ENCODE measurements around the gene PAFAH1B1.
"Not testable (repeated sequence)": the region's sequence is repeated elsewhere in the genome, so short reads cannot be mapped to it uniquely, and the experiment has no call there.

The PAFAH1B1 gene

DNA sequence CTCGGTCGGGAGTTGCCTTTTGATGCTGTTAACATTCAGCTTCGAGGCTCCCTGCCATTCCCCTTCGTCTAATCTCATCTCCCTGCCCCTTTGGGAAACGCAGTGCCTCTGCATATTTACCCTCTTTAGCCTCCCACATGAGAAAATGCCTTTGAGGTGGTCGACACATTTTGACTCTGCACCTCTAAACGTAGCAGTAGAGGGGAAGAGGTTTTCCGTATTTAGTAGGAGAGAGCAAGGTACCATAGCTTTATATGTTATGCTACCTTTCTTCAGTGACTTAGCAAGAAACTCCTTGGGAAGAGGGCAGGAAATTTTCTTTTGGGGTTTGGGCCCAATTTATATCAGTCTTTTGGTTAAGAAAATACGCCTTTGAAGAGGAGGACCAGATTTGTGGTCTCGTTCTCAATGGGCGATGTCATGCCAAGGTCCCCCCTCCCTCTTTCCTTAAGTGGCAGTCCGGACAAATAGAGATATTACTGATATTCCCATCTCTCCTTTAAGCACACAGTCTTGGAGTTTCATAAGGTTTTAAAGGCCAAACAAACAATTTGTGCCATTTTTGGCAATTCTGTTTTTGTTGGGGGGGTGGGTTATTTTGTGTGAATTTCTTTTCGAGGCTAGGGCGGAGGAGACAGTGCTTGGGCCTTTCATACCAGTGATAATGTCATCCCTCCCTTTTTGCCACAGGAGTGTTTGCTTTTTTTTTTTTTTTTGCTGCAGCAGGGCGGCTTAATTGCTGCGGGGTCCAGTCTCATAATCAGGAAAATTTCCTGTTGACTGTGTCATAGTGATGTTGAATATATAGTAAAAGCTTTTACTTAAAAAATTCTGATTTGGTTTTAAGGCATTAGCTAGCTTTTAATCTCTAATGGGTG is 1.5 kb downstream of the PAFAH1B1 start:
- DNase-seq: no peak

DNA sequence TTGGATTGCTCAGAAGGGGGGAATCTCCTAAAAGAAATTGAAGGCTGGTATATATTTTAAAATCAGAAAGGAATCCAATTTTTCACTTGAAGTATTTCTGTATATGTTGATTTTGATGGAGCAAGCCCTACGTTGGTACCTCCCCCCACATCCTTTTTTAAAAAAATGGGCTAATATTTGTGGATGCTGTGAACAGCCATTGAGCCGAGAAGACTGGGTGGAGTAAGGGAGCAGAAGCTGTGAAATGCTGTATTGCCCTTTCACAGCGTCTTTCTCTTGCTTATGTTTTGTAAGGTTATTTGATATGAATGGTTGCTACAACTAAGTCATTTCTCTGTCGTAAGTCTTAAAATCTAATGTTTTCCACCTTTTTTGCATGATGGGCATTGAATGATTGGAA is 2.3 kb downstream of the PAFAH1B1 start:
- DNase-seq: no peak

DNA sequence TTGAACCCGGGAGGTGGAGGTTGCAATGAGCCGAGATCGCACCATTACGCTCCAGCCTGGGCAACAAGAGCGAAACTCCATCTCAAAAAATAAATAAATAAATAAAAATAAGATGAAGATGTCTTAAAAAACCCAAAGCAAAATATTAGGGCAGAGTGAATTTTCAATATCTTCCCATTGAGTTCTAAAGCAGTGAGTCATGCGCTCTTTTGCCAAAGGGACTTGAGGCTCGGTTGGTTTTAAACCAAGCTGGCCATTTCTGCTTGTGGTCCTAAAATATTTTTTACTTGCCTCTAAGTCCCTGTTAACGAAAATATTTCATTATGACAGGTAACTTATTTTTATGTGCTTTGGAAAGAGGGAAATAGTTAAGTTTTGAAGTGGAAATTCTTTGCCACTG is 4.7 kb downstream of the PAFAH1B1 start:
- no peak for DNase-seq

DNA sequence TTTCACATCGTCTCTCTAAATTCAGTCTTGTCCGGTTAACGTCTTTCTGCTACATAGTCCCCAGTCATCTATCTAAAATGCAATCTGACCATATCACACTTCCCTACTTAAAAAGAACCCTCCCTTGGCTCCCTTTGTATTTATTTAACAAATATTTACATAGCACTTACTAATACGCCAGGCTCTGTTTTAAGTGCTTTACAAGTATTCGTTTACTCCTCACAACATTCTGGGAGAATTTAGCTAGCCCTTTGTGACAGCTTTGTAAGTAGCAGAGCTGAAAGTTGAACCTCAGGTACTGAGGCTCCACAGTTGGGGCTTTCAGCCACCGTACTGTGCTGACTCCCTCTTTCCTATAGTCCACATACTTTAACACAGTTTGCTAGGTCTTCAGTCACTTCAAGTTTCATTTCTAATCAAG is 9.2 kb downstream of the PAFAH1B1 start:
- DNase-seq: no peak

DNA sequence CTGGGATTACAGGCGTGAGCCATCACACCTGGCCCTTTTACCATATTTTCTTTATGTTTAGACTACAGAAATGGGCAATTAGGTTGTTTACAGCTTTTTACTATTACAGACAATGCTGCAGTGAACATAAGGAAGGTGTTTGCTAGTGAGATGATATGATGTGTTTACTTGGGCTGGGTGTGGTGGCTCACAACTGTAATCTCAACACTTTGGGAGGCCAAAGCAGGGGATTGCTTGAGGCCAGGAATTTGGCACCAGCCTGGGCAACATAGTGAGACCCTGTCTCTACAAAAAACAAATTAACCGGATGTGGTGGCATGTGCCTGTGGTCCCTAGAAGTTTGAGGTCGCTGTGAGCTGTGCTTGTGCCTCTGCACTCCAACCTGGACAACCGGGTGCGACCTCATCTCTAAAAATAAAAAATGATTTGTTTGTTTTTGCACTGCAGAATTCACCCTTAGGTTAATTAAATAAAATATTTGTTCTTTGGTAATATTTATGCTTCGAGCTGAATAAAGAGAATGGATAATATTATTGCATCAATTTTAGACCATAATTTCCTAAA is 15.0 kb downstream of the PAFAH1B1 start:
- no peak for DNase-seq

DNA sequence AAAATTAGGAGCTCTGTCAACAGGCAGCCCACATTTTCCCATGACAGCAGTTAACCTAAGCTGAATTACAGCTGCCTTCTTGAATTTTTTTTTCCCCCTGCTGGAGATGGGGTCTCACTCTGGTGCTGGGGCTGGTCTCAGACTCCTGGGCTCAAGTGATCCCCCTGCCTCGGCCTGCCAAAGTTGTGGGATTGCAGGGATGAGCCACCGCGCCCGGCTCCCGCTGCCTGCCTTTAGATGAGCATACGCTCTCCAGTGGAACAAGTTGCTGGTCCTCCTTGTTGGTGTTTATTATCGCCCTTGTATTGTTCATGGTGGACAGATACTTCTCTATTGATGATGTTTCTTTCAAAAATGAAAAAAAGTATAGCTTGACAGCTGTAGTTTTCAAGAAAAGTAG is 15.6 kb downstream of the PAFAH1B1 start:
- no peak for DNase-seq

DNA sequence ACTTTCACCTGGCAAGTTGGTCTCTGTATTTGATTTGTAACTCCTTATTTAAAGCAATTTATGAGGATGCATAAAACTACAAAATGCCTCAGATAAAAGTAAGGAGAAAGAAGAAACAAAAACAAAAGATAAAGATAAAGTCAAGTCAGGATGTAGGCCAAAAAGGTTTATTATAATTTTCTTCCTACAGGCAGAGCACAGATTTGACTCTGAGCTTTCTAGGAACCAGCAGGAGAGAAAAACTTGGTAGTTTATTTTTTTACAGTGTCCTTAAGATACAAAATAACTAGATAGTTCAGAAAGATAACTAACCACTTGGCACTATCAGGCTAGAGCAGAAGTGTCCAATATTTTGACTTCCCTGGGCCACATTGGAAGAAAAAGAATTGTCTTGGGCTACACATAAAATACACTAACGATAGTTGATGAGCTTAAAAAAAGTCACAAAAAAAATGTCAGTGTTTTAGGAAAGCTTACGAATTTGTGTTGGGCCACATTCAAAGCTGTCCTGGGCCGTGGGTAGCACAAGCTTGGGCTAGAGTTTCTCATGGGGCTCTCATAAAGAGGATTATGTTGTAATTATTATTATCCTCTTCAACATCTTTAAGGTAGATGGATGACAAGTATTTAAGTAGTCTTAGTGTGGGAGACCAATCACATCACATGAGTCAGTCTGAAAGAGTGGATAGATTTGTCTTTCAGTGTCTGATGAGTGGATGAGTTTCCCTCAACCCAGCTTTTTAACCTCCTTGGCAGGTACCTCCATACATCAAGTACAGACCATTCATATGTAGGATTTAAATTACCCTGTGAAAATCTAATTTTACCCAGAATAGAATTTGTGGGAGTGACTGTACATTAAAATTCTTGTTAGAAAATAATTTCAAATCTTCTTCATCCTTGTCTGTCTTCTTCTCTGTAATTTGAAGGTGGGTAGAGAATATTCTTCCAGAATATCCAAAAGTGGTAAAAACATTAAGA is 17.0 kb downstream of the PAFAH1B1 start:
- no peak for DNase-seq

DNA sequence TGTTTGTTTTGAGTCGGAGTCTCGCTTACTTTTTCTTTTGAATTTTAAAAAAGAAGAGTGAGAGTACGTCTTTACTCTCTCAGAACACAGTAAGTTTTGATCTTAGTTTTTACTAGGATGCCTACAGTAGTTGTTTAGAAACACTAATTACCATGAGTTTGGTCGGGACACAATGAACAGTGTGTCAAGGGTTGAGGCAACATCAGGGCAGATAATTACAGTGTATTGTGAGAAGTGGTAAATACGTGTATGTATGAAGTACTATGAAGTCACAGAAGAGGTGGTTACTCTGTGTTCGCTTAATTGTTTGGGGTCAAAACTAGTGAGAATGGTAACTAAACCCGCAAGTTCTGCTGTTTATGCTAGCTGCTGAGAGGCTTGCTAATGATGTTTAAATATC is 18.2 kb downstream of the PAFAH1B1 start:
- DNase-seq: no peak

DNA sequence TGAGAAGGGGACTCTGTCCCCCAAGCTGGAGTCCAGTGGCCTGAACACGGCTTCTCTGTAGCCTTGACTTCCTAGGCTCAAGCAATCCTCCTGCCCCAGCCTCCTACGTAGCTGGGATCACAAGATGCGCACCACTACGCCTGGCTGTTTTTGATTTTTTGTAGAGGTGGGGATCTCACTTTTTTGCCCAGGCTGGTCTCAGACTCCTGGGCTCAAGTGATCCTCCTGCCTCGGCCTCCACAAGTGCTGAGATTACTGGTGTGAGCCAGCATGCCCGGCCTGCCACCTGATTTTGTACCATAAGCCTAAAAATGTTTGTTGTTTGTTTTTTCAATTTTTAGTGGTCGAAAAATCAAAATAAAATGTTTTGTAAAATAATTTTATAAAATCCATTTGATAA is 19.2 kb downstream of the PAFAH1B1 start:
- no peak for DNase-seq

DNA sequence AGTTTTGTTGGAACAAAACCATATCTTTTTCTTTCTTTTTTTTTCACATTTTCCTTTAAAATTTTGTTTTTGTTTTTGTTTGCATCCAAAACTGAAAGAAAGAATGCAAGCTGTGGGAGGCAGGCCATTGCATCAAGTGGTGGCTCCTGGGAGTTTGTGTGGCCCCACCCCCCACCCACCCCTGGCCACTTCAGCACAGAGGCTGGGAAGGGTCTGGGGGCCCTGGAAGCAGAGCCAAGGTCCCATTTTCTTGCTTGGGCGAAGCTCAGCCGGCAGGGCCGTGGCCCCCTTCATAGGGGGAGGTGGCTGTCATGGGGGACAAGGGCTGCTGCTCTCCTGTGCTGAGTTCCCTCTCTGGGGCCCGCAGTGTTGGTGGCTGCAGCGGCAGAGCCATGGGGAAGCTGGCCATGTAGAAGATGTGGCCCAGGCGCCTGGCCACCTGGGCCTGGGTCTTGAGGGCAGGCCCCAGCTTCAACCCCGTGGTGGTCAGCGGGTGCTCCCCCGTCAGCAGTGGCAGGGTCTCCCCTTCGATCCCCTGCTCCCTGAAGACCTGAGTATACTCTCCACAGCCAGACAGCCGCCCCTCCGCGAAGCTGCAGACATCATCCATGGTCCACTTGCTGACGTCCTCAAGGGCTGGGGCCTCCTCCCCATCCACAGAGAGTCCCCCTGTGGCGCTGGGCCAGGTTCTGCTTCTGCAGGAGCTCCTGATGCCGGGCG is 19.8 kb downstream of the PAFAH1B1 start:
- no peak for DNase-seq

DNA sequence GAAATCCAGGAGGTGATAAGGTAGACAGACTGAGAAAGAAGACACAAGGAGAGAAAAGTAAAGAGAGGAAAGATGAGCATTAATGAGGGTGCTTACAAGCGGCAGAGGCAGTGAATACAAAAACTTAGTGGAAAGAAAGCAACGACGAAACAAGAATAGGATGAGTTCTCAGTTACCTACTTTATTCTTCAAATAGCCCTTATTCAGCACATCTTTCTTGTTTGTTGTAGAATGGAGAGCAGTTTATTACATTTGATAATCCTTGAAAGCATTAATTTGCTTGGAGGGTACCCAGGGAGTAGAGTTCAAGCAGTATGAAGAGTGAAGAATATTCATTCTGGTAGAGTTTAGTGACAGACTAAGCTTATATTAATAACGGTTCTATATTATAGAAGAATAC is 22.4 kb downstream of the PAFAH1B1 start:
- DNase-seq: no peak

DNA sequence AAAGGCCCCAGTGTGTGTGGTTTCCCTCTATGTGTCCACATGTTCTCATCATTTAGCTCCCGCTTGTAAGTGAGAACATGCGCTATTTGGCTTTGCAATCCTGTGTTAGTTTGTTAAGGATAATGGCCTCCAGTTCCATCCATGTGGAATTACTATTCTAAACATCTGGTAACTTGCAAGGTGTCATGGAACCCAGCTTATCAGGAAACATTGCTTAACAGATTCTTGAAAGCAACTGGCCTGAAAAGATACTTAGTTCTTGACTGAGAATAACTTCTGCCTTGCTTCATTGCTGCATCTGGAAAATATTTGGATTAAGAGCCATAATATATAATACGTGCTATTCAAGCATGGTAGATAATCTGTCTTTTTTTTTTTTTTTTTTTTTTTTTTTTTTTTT is 27.8 kb downstream of the PAFAH1B1 start:
- no peak for DNase-seq

DNA sequence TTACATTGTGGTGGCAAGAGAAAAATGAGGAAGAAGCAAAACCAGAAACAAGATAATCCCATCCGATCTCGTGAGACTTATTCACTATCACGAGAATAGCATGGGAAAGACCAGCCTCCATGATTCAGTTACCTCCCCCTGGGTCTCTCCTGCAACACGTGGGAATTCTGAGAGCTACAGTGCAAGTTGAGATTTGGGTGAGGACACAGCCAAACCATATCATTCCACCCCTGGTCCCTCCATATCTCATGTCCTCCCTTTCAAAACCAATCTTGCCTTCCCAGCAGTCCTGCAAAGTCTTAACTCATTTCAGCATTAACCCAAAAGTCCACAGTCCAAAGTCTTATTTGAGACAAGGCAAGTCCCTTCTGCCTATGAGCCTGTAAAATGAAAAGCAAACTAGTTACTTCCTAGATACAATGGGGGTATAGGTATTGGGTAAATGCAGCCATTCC is 28.5 kb downstream of the PAFAH1B1 start:
- not testable (repeated sequence) for DNase-seq

DNA sequence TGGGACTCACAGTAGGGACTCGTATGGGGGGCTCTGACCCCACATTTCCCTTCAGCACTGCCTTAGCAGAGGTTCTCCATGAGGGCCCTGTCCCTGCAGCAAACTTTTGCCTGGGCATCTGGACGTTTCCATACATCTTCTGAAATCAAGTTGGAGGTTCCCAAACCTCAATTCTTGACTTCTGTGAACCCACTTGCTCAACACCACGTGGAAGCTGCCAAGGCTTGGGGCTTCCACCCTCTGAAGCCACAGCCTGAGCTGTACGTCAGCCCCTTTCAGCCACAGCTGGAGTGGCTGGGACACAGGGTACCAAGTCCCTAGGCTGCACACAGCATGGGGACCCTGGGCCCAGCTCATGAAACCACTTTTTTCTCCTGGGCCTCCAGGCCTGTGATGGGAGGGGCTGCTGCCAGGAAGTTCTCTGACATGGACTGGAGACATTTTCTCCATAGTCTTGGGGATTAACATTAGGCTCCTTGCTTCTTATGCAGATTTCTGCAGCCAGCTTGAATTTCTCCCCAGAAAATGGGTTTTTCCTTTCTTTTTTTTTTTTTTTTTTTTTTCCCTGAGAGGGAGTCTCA is 29.4 kb downstream of the PAFAH1B1 start:
- DNase-seq: not testable (repeated sequence)

DNA sequence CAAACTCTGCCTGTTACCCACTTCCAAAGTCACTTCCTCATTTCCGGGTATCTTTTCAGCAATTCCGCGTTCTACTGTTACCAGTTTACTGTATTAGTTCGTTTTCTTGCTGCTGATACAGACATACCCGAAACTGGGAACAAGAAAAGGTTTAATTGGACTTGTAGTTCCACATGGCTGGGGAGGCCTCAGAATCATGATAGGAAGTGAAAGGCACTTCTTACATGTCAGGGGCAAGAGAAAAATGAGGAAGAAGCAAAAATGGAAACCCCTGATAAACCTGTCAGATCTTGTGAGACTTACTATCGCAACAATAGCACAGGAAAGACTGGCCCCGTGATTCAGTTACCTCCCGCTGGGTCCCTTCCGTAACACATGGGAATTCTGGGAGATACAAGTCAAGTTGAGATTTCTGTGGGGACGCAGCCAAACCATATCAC is 30.9 kb downstream of the PAFAH1B1 start:
- DNase-seq: no peak

DNA sequence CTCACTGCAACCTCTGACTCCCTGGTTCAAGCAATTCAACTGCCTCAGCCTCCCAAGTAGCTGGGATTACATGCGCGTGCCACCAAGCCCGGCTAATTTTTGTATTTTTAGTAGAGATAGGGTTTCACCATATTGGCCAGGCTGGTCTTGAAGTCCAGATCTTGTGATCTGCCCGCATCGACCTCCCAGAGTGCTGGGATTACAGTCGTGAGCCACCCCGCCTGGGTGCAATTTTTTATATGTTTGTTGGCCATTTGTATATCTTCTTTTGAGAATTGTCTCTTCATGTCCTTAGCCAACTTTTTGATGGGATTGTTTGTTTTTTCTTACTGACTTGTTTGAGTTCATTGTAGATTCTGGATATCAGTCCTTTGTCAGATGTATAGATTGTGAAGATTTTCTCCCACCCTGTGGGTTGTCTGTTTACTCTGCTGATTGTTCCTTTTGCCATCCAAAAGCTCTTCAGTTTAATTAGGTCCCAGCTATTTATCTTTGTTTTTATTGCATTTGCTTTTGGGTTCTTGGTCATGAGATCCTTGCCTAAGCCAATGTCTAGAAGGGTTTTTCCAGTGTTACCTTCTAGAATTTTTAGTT is 33.3 kb downstream of the PAFAH1B1 start:
- DNase-seq: not testable (repeated sequence)

DNA sequence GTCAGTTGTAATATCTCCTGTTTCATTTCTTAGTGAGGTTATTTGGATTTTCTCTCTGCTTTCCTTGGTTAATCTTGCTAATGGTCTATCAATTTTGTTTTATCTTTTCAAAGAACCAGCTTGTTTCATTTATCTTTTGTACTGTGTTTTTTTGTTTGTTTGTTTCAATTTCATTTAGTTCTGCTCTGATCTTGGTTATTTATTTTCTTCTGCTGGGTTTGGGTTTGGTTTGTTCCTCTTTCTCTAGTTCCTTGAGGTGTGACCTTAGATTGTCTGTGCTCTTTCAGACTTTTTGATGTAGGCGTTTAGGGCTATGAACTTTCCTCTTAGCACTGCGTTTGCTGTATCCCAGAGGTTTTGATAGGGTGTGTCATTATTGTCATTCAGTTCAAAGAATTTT is 35.5 kb downstream of the PAFAH1B1 start:
- DNase-seq: not testable (repeated sequence)

DNA sequence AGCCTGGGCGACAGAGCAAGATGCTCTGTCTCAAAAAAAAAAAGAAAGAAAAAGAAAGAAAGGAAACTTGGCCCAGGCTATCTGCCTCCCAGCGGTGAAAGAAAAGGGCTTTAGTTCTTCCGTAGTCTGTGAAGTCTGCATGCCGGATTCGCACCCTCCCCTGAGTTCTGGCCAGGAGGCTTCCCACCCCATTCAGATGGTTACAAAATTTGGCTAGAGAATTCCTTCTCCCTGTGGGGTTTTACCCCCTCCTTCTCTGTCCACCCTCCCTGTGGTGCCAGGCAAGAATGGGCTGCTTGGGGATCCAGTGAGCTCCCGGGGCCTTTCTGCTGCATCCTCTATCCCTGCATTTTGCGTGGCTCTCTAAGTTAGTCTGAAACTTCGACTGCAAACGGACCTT is 37.8 kb downstream of the PAFAH1B1 start:
- DNase-seq: no peak

DNA sequence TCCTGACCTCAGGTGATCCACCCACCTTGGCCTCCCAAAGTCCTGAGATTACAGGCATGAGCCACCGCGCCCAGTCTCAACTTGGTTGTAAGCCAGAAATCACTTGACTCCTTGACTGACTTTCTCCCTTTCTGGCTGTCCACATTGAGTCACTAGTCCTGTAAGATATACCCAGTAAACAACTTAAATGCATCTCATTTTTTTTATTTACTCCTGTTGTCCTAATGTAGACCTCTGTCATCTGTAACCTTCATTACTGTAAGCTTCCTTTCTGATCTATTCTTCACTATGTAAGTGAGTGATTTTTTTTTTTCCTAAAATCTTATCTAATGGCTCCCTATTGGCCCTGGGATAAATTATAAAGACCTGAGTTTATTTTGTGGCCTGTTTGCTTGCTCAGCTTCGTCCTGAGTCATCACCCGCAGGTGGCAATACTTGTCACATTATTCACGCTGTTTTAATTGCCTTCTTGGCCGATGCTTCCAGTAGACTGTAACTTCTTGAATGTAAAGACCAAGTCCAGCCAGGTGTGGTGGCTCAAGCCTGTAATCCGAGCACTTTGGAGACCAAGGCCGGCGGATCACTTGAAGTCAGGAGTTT is 41.0 kb downstream of the PAFAH1B1 start:
- no peak for DNase-seq

DNA sequence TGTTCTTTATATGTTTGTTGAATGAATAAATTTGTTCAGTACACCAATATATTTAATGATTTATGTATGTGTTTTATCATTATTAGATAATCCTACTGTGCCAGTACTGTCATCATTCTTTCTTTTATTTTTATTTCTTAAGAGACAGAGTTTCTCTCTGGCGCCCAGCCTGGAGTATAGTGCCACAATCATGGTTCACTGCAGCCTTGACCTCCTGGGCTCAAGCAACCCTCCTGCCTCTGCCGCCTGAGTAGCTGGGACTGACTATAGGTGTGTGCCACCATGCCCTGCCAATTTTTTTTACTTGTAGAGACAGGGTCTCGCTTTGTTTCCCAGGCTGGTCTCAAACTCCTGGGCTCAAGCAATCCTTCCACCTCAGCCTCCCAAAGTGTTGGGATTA is 41.8 kb downstream of the PAFAH1B1 start:
- no peak for DNase-seq

DNA sequence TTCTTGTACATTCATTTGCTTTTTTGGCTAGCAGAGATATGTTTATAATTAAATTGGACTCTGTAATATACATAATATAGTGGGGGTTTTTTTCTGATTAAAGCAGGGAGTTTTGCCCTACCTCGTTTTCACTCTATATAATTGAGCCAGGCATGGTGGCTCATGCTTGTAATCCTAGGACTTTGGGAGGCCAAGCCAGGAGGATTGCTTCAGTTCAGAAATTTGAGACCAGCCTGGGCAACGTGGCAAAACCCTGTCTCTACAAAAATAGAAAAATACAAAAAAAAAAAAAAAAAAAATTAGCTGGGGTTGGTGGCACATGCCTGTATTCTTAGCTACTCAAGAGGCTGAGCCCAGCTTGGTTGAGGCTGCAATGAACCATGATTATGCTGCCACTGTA is 42.2 kb downstream of the PAFAH1B1 start:
- DNase-seq: no peak
